Measurements from ENCODE around the gene CLCN4. TPM values are rescaled to one million over a fixed set of nuclear protein-coding genes. Genes with fewer than 3 reads are reported as not detected.

Gene CLCN4
- total and polyA plus RNA-seq, 10 of the 15 experiments (the other 5 are each of a cell fraction or from before 2014, with no cell fraction given): 0.90 to 6.9 (median 2.9) TPM

- BruUV-seq (replicated peaks): no TSS peak
- ChIA-PET CTCF (no interaction called here), POLR2A (no interaction called here), SMC1A (ENCODE audit: uncharacterized antibody, unreplicated experiment) (no interaction called here), RAD21 (ENCODE audit: unreplicated experiment) (interaction anchor here (1.4 kb wide), 1 partner anchor 23 kb away, joined by 3 read pairs; no protein-coding TSS in a partner anchor)
- Histone ChIP-seq H3K27ac (ENCODE audit: control insufficient read depth, insufficient read depth) (no peak overlapping the region), H3K27me3 (replicated peaks in 1 of 2; ENCODE audit: control insufficient read depth in 2 of 2, insufficient read depth in 2 of 2, low read length in 1 of 2) (no peaks in the 10 kb centered on the region), H3K4me1 (ENCODE audit: control insufficient read depth, insufficient read depth, low read length) (no peaks in the 10 kb centered on the region), H3K79me2 (ENCODE audit: control insufficient read depth, insufficient read depth, low read length) (no peaks in the 10 kb centered on the region), H3K9ac (ENCODE audit: control insufficient read depth, insufficient read depth, low read length) (no peak overlapping the region), H3K36me3 (ENCODE audit: control insufficient read depth in 2 of 2, insufficient read depth in 2 of 2, low read length in 1 of 2) (no peaks in the 10 kb centered on the region), H2AFZ (ENCODE audit: control insufficient read depth, low read depth, low read length) (no peak overlapping the region), H3K4me3 (no peak overlapping the region), H3K9me3 (replicated peaks; ENCODE audit: control insufficient read depth, insufficient read depth, low read length) (no peaks in the 10 kb centered on the region), H4K20me1 (ENCODE audit: control insufficient read depth, insufficient read depth) (no peaks in the 10 kb centered on the region), H3K4me2 (ENCODE audit: control insufficient read depth, insufficient read depth) (no peak overlapping the region)
- TF ChIP-seq NRF1 (conservative IDR thresholded peaks at IDR 0.05; ENCODE audit: low read depth, low read length) (no peak), GABPA (IDR thresholded peaks at IDR 0.05; ENCODE audit: low read depth) (no peak), NBN (IDR thresholded peaks at IDR 0.05) (no peak), RFX5 (IDR thresholded peaks at IDR 0.05; ENCODE audit: low read depth, low read length) (no peak), ZNF687 (IDR thresholded peaks at IDR 0.05) (no peak)
- no peak for ATAC-seq
- no peak for FAIRE-seq
- in situ Hi-C loops (cut with MboI): no loop called here
- intact Hi-C loops (cut with micrococcal nuclease; ENCODE audit: unreplicated experiment): no loop called here
- no peak for DNase-seq (ENCODE audit: low read depth, low spot score)
- 72% methylated on average over 24 of the region's 24 CpGs for WGBS (ENCODE audit: insufficient coverage, insufficient replicate concordance, low lambda C conversion rate, missing lambda C conversion rate)
Measured at GRCh38 chrX:10213716-10214115, 56.9 kb downstream of the CLCN4 start.

Data from GM12878 (cell line).